ENCODE measurements around the gene CYP2F1. TPM values are rescaled to one million over a fixed set of nuclear protein-coding genes. Genes with fewer than 3 reads are reported as not detected.

CYP2F1 gene
- total RNA-seq, 1 donor from 2014 or later = not detected

- DNase-seq (ENCODE audit: low read depth, low spot score) = peak; percentile 5
These were observed 61.9 kb downstream of the CYP2F1 start for GRCh38 chr19:41175801-41176777.

Other genes starting within 250 kb of the CYP2F1 start
- gene CYP2A7, start 232.2 kb upstream of the CYP2F1 start, total RNA-seq = not detected in 2 replicates
- not detected in 2 replicates for gene CYP2B6, start 123.2 kb upstream of the CYP2F1 start, total RNA-seq
- not detected in 2 replicates for gene CYP2A13, start 26.0 kb upstream of the CYP2F1 start, total RNA-seq
- gene CYP2S1, start 78.8 kb downstream of the CYP2F1 start, total RNA-seq = under 0.01 and 0.32 TPM in 2 replicates
- 177 and 238 TPM in 2 replicates for gene AXL, start 104.8 kb downstream of the CYP2F1 start, total RNA-seq
- 76.9 and 85.7 TPM in 2 replicates for gene HNRNPUL1, start 149.9 kb downstream of the CYP2F1 start, total RNA-seq
- 6.1 and 9.1 TPM in 2 replicates for gene CCDC97, start 195.7 kb downstream of the CYP2F1 start, total RNA-seq
- gene TGFB1, start 239.5 kb downstream of the CYP2F1 start, total RNA-seq = 18.2 and 18.9 TPM in 2 replicates
- gene B9D2, start 249.7 kb downstream of the CYP2F1 start, total RNA-seq = 7.4 and 10.4 TPM in 2 replicates

Measured in pulmonary artery endothelial cell (primary cell).